ENCODE measurements around the gene PRSS56.

The PRSS56 gene

GRCh38 chr2:232486558-232487384 is 33.4 kb upstream of the PRSS56 start:
- DNase-seq: no peak

- no peak for DNase-seq
Measured at GRCh38 chr2:232487385-232488096, 32.6 kb upstream of the PRSS56 start, which contains the start of gene ECEL1. ECEL1 (minus strand) TSS chr2:232487834; CDS start chr2:232486653, 1,181 bp downstream.

GRCh38 chr2:232488097-232488711 is 32.0 kb upstream of the PRSS56 start:
- DNase-seq: peak in 1 of 5 donors; percentile 9

GRCh38 chr2:232488721-232489300 is 31.4 kb upstream of the PRSS56 start:
- no peak for DNase-seq

GRCh38 chr2:232489516-232490220 is 30.5 kb upstream of the PRSS56 start:
- DNase-seq: no peak

GRCh38 chr2:232490221-232491138 is 29.7 kb upstream of the PRSS56 start:
- DNase-seq: peak in 1 of 5 donors; percentile 11

GRCh38 chr2:232491139-232491780 is 28.9 kb upstream of the PRSS56 start:
- DNase-seq: no peak

- no peak for DNase-seq
Measured at GRCh38 chr2:232492236-232492848, 27.8 kb upstream of the PRSS56 start.

- DNase-seq: no peak
Measured at GRCh38 chr2:232492963-232493700, 27.1 kb upstream of the PRSS56 start.

GRCh38 chr2:232493701-232494474 is 26.3 kb upstream of the PRSS56 start:
- no peak for DNase-seq

GRCh38 chr2:232494542-232494941 is 25.6 kb upstream of the PRSS56 start:
- no peak for DNase-seq

- no peak for DNase-seq
Measured at GRCh38 chr2:232495292-232495691, 24.9 kb upstream of the PRSS56 start.

- DNase-seq: no peak
Measured at GRCh38 chr2:232496501-232497270, 23.5 kb upstream of the PRSS56 start.

GRCh38 chr2:232497348-232497747 is 22.8 kb upstream of the PRSS56 start:
- no peak for DNase-seq

GRCh38 chr2:232498452-232498851 is 21.7 kb upstream of the PRSS56 start:
- DNase-seq: no peak

- no peak for DNase-seq
Measured at GRCh38 chr2:232501331-232501771, 18.8 kb upstream of the PRSS56 start.

- DNase-seq: no peak
Measured at GRCh38 chr2:232501794-232502390, 18.3 kb upstream of the PRSS56 start.
